Dendritic cell treated with granulocyte-macrophage colony-stimulating factor and Interleukin-4, amounts not matched to agents 40 ng/mL and 50 ng/mL, for 4 days (primary cell): ENCODE measurements around the gene CTBP2.
A peak's percentile ranks its signal among the peaks of the same experiment; 100 is the strongest.

Source experiments
- H3K27ac Mint-ChIP-seq: one replicate; pipeline ENCODE4 v1.8.0; 2022; ENCODE audit warnings: mild to moderate bottlenecking, mixed read lengths
- H3K27me3 Mint-ChIP-seq: one replicate; pipeline ENCODE4 v1.8.0; 2022; ENCODE audit warnings: mild to moderate bottlenecking, mixed read lengths
- H3K36me3 Mint-ChIP-seq: one replicate; pipeline ENCODE4 v1.8.0; 2022; ENCODE audit warnings: low read depth, mixed read lengths
- H3K4me1 Mint-ChIP-seq: one replicate; pipeline ENCODE4 v1.8.0; 2022; ENCODE audit warnings: low read depth, mixed read lengths
- H3K4me3 Mint-ChIP-seq: one replicate; pipeline ENCODE4 v1.8.0; 2022; ENCODE audit warnings: mild to moderate bottlenecking, moderate library complexity, mixed read lengths
- H3K9me3 Mint-ChIP-seq: one replicate; pipeline ENCODE4 v1.8.0; 2022; ENCODE audit warnings: mixed read lengths
- intact Hi-C: fragments of 100-400 bp; cut with micrococcal nuclease; formaldehyde crosslinking; loops from one replicate; pipeline ENCODE4 v1.15.0; 2022

Gene CTBP2

DNA sequence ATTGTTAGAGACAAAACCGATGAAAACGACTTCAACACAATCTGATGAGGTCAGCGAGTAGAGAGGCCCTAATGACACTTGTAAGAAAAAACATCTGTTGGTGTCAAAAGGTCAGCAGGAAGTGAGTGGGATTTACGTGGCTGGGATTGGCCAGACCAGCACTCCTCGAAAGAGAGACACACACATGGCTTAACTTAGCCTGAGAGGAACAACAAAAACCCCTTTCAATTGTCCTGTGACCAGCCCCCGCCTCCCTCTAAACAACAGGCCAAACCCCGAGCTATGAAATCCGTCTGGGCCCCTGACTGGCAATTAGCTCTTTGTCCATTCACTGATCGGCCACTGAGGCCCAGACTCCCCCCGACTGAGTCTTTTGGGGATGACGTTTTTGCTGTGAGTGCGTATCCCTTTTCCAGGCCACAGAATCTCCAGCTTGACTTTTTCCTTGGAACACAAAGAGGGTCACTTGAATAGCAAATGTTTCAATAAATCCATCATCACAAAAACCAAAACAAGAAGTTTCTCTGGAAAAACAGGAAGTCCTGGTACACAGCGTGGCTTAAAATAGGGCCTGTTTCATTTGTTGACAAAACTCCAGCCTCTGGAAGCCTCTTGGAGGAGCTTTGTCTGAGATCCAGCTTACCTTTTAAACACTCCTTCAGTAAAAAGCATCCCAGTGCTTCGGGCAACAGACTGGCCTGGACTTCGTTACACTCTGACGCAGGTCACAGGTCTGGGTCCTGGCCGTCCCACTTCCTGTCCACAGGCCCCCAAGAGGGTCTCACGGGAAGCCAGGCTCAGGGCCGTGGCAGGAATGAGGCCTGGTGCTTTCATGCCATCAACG lies 103.0 kb downstream of the CTBP2 start:
- peaks cover 76% of the 10 kb centered on the region for H3K4me1 Mint-ChIP-seq
- H3K27ac Mint-ChIP-seq = peak overlapping the region; percentile 87
- intact Hi-C loops = no loop called here
- no peaks in the 10 kb centered on the region for H3K27me3 Mint-ChIP-seq
- H3K36me3 Mint-ChIP-seq = peaks cover 69% of the 10 kb centered on the region
- peak overlapping the region; percentile 57 for H3K4me3 Mint-ChIP-seq
- H3K9me3 Mint-ChIP-seq = no peaks in the 10 kb centered on the region

DNA sequence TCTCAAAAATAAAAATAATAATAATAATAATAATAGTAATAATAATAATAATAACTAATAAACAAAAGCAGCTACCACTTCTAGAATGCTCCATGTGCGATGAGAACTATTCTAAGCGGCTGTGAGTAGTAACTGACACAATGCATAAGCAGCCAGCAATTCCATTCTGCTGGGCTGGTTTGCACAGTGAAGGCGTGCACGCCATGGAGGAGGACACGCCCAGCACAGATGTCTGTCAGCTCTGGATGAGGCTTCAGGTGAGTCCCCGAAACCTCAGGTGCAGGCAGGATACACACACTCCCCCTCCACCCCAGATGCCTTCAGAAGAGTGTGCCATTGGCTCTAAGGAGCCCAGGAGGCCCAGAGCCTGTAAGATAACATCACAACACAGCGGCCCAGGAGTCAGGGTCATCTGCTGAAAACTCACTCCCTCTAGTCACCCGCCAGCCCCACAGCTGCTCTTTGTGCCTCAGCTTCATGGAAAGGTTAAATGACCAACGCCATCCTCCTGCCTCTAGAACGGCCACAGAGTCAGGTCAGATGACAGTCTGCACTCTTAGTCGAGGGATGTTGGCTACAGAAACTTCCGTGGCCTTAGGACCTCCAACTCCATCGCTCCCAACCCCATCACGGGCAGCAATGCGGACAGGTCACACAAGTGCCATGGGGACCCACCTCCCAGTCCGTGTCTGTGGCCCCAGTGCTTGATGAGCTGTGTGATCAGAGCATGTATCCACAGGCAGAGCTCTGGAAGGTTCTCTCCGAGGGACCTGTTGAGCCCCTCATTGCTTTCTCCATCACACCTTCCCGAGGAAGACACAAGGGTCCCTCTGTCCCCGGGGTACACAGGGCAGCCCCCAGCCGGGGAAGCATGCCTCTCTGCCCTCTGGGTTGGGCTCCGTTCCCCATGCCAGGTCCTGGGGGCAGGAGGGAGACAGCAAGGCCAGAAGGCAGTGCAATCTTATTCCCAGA lies 103.9 kb downstream of the CTBP2 start:
- intact Hi-C loops = no loop called here
- H3K4me3 Mint-ChIP-seq = peak overlapping the region; percentile 57
- H3K36me3 Mint-ChIP-seq = peaks cover 70% of the 10 kb centered on the region
- no peaks in the 10 kb centered on the region for H3K27me3 Mint-ChIP-seq
- H3K4me1 Mint-ChIP-seq = peaks cover 66% of the 10 kb centered on the region
- H3K9me3 Mint-ChIP-seq = no peaks in the 10 kb centered on the region
- peak overlapping the region; percentile 87 for H3K27ac Mint-ChIP-seq

DNA sequence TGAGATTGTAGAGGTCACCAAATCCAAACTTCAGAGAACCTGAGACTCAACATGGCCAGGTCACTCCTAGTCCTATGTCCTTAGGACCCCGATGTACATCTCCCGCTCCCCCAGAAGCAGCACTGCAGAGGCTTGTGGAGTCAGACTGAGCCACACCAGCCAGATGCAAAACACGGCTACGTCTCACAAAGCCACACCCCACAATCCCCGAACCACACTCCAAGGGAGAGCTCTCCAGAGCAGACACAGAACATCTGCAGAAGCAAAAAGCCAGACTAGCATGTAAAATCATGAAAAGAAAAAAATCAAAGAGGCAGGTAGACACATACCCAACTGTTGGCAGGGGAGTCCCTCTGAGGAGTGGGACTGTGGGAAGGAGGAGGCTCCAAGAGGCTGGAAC lies 104.9 kb downstream of the CTBP2 start:
- H3K27me3 Mint-ChIP-seq = no peaks in the 10 kb centered on the region
- no peak overlapping the region for H3K27ac Mint-ChIP-seq
- peaks cover 70% of the 10 kb centered on the region for H3K36me3 Mint-ChIP-seq
- H3K4me1 Mint-ChIP-seq = peaks cover 56% of the 10 kb centered on the region
- H3K9me3 Mint-ChIP-seq = no peaks in the 10 kb centered on the region
- H3K4me3 Mint-ChIP-seq = no peak overlapping the region
- intact Hi-C loops = no loop called here

DNA sequence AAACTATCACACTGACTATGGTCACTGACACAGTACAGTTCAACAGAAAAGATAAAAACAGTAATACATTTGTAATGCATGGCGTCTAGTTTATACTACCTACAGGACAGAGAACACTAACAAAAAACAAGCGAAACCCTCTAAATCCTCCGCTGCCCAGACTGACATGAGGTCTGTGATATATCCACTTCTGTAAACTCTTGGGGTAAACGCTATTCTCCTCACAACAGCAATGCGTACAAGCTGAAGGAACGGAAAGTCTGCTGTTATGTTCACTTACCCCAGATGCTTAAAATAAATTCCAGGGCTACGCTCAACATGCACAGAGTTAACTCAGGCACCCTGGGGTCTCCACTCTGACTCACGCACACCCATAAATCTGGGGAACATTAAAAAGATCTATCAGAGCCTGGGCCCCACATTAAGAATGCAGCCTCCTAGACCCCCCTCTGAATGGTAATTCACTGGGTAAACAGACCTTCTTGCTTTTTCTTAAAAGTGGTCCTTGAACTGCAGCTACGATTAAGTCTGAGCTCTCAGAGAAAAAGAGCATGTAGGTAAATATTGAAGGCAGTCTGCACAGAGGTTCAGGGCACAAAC lies 105.6 kb downstream of the CTBP2 start:
- no peaks in the 10 kb centered on the region for H3K9me3 Mint-ChIP-seq
- H3K27me3 Mint-ChIP-seq = no peaks in the 10 kb centered on the region
- peaks cover 57% of the 10 kb centered on the region for H3K4me1 Mint-ChIP-seq
- no peak overlapping the region for H3K4me3 Mint-ChIP-seq
- no peak overlapping the region for H3K27ac Mint-ChIP-seq
- H3K36me3 Mint-ChIP-seq = peaks cover 70% of the 10 kb centered on the region
- intact Hi-C loops = no loop called here

DNA sequence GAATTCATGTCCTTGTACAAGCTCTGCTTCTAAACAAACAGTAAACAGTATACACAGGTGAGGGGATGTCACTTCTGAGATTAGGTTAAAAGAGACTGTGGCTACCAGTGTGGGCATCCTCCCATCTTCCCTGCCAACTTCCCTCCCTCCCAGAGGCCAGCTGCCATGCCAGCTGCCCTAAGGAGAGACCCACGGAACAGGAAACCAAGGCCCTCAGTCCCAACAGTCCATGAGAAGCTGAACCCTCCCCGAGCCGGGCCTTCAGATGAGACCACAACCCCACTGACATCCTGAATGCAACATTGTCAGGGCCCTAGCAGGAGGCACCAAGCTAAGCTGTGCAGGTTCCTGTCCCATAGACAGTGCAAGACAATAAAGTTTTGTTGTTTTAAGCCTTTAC lies 106.1 kb downstream of the CTBP2 start:
- H3K4me3 Mint-ChIP-seq = no peak overlapping the region
- intact Hi-C loops = no loop called here
- H3K4me1 Mint-ChIP-seq = peaks cover 57% of the 10 kb centered on the region
- H3K27ac Mint-ChIP-seq = no peak overlapping the region
- peaks cover 70% of the 10 kb centered on the region for H3K36me3 Mint-ChIP-seq
- H3K9me3 Mint-ChIP-seq = no peaks in the 10 kb centered on the region
- H3K27me3 Mint-ChIP-seq = no peaks in the 10 kb centered on the region

DNA sequence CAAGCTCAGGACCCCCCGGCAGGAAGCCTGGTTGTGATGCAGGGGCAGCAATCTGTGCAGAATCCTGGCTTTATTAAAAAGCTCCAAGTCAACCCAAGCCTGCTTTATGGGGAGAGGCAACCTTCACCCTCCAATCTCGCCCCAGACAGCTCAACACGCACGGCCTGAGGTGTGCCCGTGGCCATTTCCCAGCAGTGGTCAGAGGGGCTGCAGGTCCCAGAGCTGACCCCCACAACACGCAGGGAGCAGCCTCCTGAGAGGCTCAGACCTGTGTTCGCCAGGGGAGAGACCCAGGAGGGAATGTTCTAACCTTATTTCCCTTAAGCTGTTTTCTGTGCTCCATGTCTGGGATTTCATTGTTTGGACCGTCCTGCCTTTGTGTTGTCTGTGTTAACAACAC lies 108.2 kb downstream of the CTBP2 start:
- Mint-ChIP-seq H3K27me3 (no peaks in the 10 kb centered on the region), H3K36me3 (peaks cover 64% of the 10 kb centered on the region), H3K4me3 (no peak overlapping the region), H3K27ac (no peak overlapping the region), H3K4me1 (peaks cover 51% of the 10 kb centered on the region), H3K9me3 (no peaks in the 10 kb centered on the region)
- intact Hi-C loops = no loop called here

DNA sequence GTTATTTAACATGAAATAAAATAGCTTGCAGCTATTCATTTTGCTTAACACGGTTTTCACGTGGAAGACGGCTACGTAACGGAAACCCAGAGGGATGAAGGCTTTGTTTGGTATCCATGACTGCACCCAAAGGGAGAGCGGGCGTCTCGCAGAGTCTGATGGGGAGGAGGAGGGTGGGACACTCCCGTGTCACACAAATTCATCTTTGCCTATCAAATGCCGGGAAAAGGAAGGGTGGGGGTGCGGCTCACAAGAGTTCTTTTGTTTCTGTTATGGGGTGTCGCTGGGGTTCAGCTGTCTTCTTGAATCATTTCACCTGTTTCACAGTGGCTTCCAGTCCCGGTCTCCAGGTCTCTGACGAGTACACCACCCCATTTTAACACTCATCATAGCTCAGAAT lies 110.0 kb downstream of the CTBP2 start:
- no peak overlapping the region for H3K27ac Mint-ChIP-seq
- H3K4me3 Mint-ChIP-seq = no peak overlapping the region
- H3K27me3 Mint-ChIP-seq = no peaks in the 10 kb centered on the region
- H3K36me3 Mint-ChIP-seq = peaks cover 51% of the 10 kb centered on the region
- no peaks in the 10 kb centered on the region for H3K9me3 Mint-ChIP-seq
- H3K4me1 Mint-ChIP-seq = peaks cover 47% of the 10 kb centered on the region
- intact Hi-C loops = no loop called here

DNA sequence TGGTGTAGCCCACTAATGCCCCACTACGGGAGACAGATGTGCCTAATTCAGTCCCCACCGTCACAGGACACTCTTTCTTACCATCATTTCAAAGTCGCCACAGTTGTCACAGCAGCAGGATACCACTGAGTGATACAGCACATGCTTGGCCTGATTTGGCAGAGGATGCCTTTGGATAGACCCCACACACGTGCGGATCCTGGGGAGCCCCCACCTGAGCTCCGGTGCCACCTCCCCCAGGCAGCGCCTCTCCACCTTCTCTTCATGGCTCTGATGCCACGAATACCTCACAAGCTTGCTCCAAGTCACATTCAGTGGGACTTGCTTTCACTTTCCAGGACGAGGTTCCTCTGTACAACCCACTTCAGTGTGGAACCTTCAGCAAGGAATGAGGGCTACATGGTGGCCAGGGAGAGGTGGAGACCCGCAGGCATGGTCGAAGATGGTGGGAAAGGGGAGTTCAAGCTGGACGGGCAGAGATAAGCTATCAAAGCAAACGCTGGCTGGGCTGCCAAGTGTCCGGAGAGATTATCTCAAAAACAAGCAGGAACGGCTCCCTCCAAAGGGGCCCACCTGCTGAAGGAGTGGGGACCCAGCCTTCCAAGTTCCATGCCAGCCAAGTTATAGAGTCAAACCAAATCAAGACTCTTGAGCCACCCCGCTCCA lies 111.0 kb downstream of the CTBP2 start:
- H3K27me3 Mint-ChIP-seq = no peaks in the 10 kb centered on the region
- H3K4me1 Mint-ChIP-seq = peaks cover 48% of the 10 kb centered on the region
- intact Hi-C loops = loop anchor here (5.0 kb wide), 2 partner anchors 113 to 293 kb away; partner anchors contain the start of gene CTBP2
- H3K27ac Mint-ChIP-seq = peak overlapping the region; percentile 47
- no peak overlapping the region for H3K4me3 Mint-ChIP-seq
- H3K36me3 Mint-ChIP-seq = peaks cover 49% of the 10 kb centered on the region
- no peaks in the 10 kb centered on the region for H3K9me3 Mint-ChIP-seq

DNA sequence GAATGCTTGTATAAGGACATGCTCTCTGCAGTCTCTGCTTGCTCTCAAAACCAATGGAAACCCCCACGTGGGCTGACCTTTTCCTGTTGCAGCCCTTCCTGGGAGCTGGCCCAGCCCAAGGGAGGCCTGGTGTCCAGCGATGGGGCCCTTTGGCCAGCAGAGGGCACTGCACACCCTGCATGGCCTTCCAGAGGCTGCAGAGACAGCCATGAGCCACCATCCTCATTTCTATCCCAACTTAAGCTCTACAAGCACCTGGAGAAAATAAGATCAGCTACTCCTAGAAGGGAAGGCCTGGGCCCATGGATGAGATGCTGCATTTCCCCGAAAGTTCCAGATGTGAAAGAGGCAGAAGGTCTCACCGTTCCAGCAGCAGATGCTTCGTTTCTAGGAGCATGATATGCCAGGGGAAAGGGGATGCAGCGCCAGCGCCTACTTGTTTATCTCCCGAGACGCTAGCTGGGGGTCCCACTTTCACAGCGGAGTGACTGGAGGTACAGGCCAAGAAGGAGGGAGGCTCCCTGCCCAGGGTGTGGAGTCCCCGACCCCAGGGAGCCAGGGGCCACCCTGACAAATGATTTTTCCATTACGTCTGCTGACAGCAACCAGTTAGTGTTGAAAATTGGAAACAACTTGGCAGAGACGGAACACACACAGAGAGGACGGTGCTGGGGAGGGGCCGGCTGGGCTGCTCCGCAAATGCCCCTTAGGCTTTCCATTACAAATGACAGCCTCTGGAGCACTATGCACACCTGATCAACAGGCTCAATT lies 112.1 kb downstream of the CTBP2 start:
- no peak overlapping the region for H3K4me3 Mint-ChIP-seq
- no peaks in the 10 kb centered on the region for H3K9me3 Mint-ChIP-seq
- no peaks in the 10 kb centered on the region for H3K27me3 Mint-ChIP-seq
- peaks cover 51% of the 10 kb centered on the region for H3K4me1 Mint-ChIP-seq
- intact Hi-C loops = loop anchor here (5.0 kb wide), 2 partner anchors 114 to 294 kb away; partner anchors contain the start of gene CTBP2
- H3K36me3 Mint-ChIP-seq = peaks cover 55% of the 10 kb centered on the region
- H3K27ac Mint-ChIP-seq = no peak overlapping the region

DNA sequence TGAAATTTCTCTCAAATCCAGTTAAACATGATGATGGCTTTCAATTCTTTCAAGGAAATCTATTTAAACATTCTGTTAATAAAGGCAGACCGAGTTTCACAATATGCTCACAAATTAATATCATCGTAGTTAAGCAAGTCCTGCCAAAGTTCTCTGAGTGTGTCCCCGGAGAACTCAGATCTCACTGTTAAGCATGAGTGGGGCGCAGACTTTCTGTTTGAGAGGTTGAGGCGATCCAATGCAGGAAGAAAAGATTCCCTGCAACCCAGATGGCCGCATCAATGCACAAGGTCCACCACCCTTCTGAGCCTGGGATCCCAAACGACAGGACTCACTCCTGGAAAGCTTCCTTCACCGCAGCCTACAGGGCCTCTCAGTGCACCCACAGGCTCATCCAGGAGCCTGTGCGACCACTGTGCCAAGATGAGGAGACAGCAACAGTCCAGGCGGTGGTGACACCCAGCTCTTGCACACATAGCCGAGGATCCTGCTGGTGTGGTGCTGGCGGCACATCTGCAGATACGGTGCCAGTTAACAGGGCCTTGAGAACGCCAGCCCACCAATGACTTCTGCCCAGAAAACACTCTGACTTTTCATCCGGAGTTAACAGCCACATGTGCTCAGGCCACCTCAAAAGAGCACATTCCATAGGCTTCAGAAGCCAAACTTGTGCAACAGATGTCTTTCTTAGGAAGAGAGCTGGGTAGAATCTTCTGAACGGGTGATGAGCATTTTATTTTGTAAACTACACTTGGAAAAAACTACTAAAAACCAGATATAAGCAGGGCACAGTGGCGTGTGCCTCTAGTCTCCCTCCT lies 116.3 kb downstream of the CTBP2 start:
- no peaks in the 10 kb centered on the region for H3K9me3 Mint-ChIP-seq
- intact Hi-C loops = no loop called here
- no peak overlapping the region for H3K4me3 Mint-ChIP-seq
- H3K36me3 Mint-ChIP-seq = peaks cover 36% of the 10 kb centered on the region
- H3K27ac Mint-ChIP-seq = peak overlapping the region; percentile 20
- H3K27me3 Mint-ChIP-seq = no peaks in the 10 kb centered on the region
- H3K4me1 Mint-ChIP-seq = peaks cover 65% of the 10 kb centered on the region

DNA sequence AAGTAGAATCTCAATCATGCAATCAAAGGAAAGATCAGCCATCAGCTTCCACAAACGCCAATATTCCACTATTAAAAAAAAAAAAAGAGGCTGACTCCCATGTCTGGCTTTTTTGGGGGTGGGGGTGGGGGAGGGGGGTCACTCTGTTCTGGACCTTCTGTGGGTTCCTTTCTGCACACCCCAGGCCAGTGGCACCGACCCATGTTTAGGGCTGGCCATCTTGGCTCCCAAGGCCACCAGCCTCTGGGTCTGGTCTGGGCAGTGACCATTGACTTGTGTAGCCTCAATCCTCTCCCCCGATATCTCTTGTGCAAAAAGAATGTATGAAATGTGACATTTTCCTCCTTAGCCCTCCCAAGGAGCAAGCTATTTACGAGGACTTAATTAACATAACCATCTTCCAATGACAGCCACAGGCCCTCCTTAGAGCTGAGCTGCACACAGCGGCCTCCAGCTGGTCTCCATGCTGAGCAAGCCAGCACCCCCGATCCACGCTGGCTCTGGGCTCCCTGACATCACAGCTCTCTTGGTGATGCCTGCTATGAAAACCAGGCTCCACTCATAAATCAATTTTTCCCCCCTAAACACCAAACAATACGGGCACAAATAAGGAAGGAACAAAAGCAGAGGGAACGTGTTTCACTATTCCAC lies 118.4 kb downstream of the CTBP2 start:
- no peaks in the 10 kb centered on the region for H3K27me3 Mint-ChIP-seq
- H3K4me1 Mint-ChIP-seq = peaks cover 51% of the 10 kb centered on the region
- peaks cover 51% of the 10 kb centered on the region for H3K36me3 Mint-ChIP-seq
- H3K4me3 Mint-ChIP-seq = no peak overlapping the region
- no peaks in the 10 kb centered on the region for H3K9me3 Mint-ChIP-seq
- H3K27ac Mint-ChIP-seq = peak overlapping the region; percentile 39
- intact Hi-C loops = no loop called here

DNA sequence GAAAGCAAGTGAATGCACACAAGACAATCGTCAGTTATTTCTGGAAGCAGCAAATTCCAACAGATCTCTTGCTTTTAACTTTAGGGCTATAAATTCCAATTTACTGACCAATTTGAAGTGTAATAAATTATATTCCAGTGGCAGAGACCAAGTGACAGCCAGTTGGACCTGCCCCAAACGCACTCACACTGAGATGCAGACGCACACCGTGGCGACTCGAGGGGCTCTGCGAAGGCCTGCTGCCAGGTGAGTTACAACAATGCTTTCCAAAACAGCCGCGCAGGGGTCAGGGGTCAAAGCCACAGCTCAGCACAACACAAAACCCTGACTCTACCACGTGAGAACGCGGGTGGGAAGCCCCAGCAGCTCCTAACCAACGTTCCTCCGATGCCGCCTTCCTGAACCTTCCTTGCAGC lies 121.0 kb downstream of the CTBP2 start:
- H3K4me3 Mint-ChIP-seq = no peak overlapping the region

More for the DNA sequence above, 121.0 kb downstream of the CTBP2 start:
- intact Hi-C loops = no loop called here
- Mint-ChIP-seq H3K36me3 (peaks cover 69% of the 10 kb centered on the region), H3K9me3 (no peaks in the 10 kb centered on the region), H3K4me1 (peaks cover 33% of the 10 kb centered on the region), H3K27ac (no peak overlapping the region), H3K27me3 (no peaks in the 10 kb centered on the region)
